ENCODE data around the gene PITPNB. TPM values are rescaled to one million over a fixed set of nuclear protein-coding genes. Genes with fewer than 3 reads are reported as not detected.

The PITPNB gene
- total RNA-seq, 5 donors from 2014 or later (not counting 1 experiment from before 2014, with no cell fraction given) = 58.3 to 67.2 (median 65.9) TPM

- Mint-ChIP-seq H3K4me3 (no peak overlapping the region), H3K36me3 (peaks cover 53% of the 10 kb centered on the region), H3K4me1 (no peaks in the 10 kb centered on the region), H3K9me3 (peaks cover 3 to 13% (median 8%) of the 10 kb centered on the region in 3 donors), H3K27ac (no peak overlapping the region), H3K27me3 (no peaks in the 10 kb centered on the region)
- Histone ChIP-seq H3K4me3 (ENCODE audit: control insufficient read depth in 1 of 2, extremely low read depth in 1 of 2, low read length in 1 of 2) (no peak overlapping the region), H3K9me3 (no peaks in the 10 kb centered on the region), H3K4me1 (ENCODE audit: control insufficient read depth in 1 of 2, extremely low read depth in 1 of 2, insufficient read depth in 2 of 2, low read length in 2 of 2) (no peaks in the 10 kb centered on the region), H3K36me3 (ENCODE audit: control insufficient read depth in 2 of 2, extremely low read depth in 1 of 2, insufficient read depth in 1 of 2, low read length in 1 of 2) (peaks cover 0 to 4% of the 10 kb centered on the region in 2 donors), H3K27ac (ENCODE audit: low read length) (no peak overlapping the region), H3K27me3 (replicated peaks in 1 of 2; ENCODE audit: control insufficient read depth in 2 of 2, extremely low read depth in 1 of 2, insufficient read depth in 2 of 2, low read length in 1 of 2) (no peaks in the 10 kb centered on the region)
- ChIA-PET POLR2A (no interaction called here), CTCF (no interaction called here)
- WGBS (ENCODE audit: insufficient coverage) = 95% methylated on average over 6 of the region's 7 CpGs
- ATAC-seq (replicated peaks in 1 of 4) (no peak), DNase-seq (no peak)
These were observed 78.6 kb downstream of the PITPNB start for GRCh38 chr22:27840436-27840835.

GRCh38 chr22:27839057-27839660, 79.9 kb downstream of the PITPNB start:
- 94% methylated on average over 13 of the region's 13 CpGs for WGBS (ENCODE audit: insufficient coverage)
- no peaks in the 10 kb centered on the region for H3K4me1 Mint-ChIP-seq
- H3K9me3 Mint-ChIP-seq = peaks cover 3 to 13% (median 8%) of the 10 kb centered on the region in 3 donors
- Histone ChIP-seq H3K36me3 (ENCODE audit: control insufficient read depth in 2 of 2, extremely low read depth in 1 of 2, insufficient read depth in 1 of 2, low read length in 1 of 2) (no peaks in the 10 kb centered on the region), H3K4me3 (ENCODE audit: control insufficient read depth in 1 of 2, extremely low read depth in 1 of 2, low read length in 1 of 2) (no peak overlapping the region), H3K27ac (ENCODE audit: low read length) (no peak overlapping the region), H3K9me3 (no peaks in the 10 kb centered on the region), H3K27me3 (replicated peaks in 1 of 2; ENCODE audit: control insufficient read depth in 2 of 2, extremely low read depth in 1 of 2, insufficient read depth in 2 of 2, low read length in 1 of 2) (no peaks in the 10 kb centered on the region), H3K4me1 (ENCODE audit: control insufficient read depth in 1 of 2, extremely low read depth in 1 of 2, insufficient read depth in 2 of 2, low read length in 2 of 2) (no peaks in the 10 kb centered on the region)
- no peak for DNase-seq
- POLR2A ChIA-PET = no interaction called here
- no peak overlapping the region for H3K27ac Mint-ChIP-seq
- ATAC-seq (replicated peaks in 1 of 4) = no peak
- CTCF ChIA-PET = no interaction called here
- no peaks in the 10 kb centered on the region for H3K27me3 Mint-ChIP-seq
- H3K4me3 Mint-ChIP-seq = no peak overlapping the region
- H3K36me3 Mint-ChIP-seq = peaks cover 60% of the 10 kb centered on the region

GRCh38 chr22:27836181-27836580, 82.9 kb downstream of the PITPNB start:
- POLR2A ChIA-PET = no interaction called here
- no peaks in the 10 kb centered on the region for H3K27me3 Mint-ChIP-seq
- ATAC-seq (replicated peaks in 1 of 4) (no peak), DNase-seq (no peak)
- peaks cover 6 to 8% of the 10 kb centered on the region in 2 experiments for H3K4me1 ChIP-seq (ENCODE audit: control insufficient read depth in 1 of 2, extremely low read depth in 1 of 2, insufficient read depth in 2 of 2, low read length in 2 of 2)
- peaks cover 13 to 16% (median 16%) of the 10 kb centered on the region in 3 donors for H3K4me1 Mint-ChIP-seq
- H3K4me3 ChIP-seq (ENCODE audit: control insufficient read depth in 1 of 2, extremely low read depth in 1 of 2, low read length in 1 of 2) = no peak overlapping the region
- H3K27me3 ChIP-seq (replicated peaks in 1 of 2; ENCODE audit: control insufficient read depth in 2 of 2, extremely low read depth in 1 of 2, insufficient read depth in 2 of 2, low read length in 1 of 2) = no peaks in the 10 kb centered on the region
- H3K27ac ChIP-seq (ENCODE audit: low read length) = no peak overlapping the region
- peaks cover 3 to 13% (median 8%) of the 10 kb centered on the region in 3 donors for H3K9me3 Mint-ChIP-seq
- H3K36me3 ChIP-seq (ENCODE audit: control insufficient read depth in 2 of 2, extremely low read depth in 1 of 2, insufficient read depth in 1 of 2, low read length in 1 of 2) = no peaks in the 10 kb centered on the region
- H3K36me3 Mint-ChIP-seq = peaks cover 37% of the 10 kb centered on the region
- CTCF ChIA-PET = no interaction called here
- WGBS (ENCODE audit: insufficient coverage) = 51% methylated on average over 6 of the region's 10 CpGs
- no peaks in the 10 kb centered on the region for H3K9me3 ChIP-seq
- H3K27ac Mint-ChIP-seq = no peak overlapping the region
- H3K4me3 Mint-ChIP-seq = no peak overlapping the region

- POLR2A ChIA-PET = no interaction called here
- Mint-ChIP-seq H3K4me3 (no peak overlapping the region), H3K9me3 (peaks cover 3 to 13% (median 8%) of the 10 kb centered on the region in 3 donors), H3K27ac (no peak overlapping the region), H3K36me3 (peaks cover 35% of the 10 kb centered on the region), H3K4me1 (peaks cover 13 to 20% (median 16%) of the 10 kb centered on the region in 3 donors), H3K27me3 (no peaks in the 10 kb centered on the region)
- Histone ChIP-seq H3K4me1 (ENCODE audit: control insufficient read depth in 1 of 2, extremely low read depth in 1 of 2, insufficient read depth in 2 of 2, low read length in 2 of 2) (peaks cover 6 to 8% of the 10 kb centered on the region in 2 experiments), H3K9me3 (no peaks in the 10 kb centered on the region), H3K27ac (ENCODE audit: low read length) (no peak overlapping the region), H3K36me3 (ENCODE audit: control insufficient read depth in 2 of 2, extremely low read depth in 1 of 2, insufficient read depth in 1 of 2, low read length in 1 of 2) (no peaks in the 10 kb centered on the region), H3K4me3 (ENCODE audit: control insufficient read depth in 1 of 2, extremely low read depth in 1 of 2, low read length in 1 of 2) (no peak overlapping the region), H3K27me3 (replicated peaks in 1 of 2; ENCODE audit: control insufficient read depth in 2 of 2, extremely low read depth in 1 of 2, insufficient read depth in 2 of 2, low read length in 1 of 2) (no peaks in the 10 kb centered on the region)
- 82% methylated on average over 3 of the region's 6 CpGs for WGBS (ENCODE audit: insufficient coverage)
- CTCF ChIA-PET = no interaction called here
- DNase-seq (no peak), ATAC-seq (replicated peaks in 1 of 4) (no peak)
These were observed 83.6 kb downstream of the PITPNB start for GRCh38 chr22:27835446-27835845.

DNA sequence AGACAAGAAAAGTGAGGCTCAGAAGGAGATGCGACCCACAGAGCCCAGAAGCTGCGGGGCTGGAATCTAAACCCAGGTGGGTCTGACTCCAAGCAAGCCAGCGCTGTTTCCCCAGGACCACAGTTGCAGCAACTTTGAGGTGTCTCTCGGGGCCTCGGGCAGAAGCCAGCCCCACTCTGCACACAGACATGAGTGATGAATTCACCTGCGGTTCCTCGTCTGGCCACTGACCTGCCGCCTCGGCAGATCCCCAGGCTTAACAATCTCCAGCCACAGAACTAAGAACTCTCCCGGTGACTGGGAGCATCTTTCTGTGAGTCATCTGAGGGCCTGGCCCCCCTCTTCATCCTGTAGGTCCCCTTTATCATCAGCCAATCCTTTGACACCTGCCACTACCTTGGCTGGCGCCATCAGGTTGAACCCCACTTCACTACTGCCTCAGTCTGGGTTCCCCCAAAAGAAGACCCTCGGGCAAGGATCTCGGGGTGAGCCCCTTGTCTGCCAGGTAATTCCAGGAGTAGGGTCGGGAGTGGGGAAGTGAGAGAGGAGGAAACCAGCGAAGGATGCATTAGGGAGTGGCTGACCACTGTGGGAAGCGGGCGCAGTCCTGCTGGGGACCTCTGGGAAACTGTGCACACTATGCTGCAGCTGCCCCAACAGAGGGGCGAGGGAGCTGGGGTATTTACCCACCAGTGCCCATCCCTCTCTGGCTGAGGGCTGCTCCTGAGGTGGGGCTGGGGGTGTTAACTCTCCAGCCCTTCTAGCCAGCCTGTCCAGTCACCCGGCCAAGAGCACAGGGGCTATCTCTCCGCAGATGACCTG, 84.5 kb downstream of the PITPNB start:
- Histone ChIP-seq H3K9me3 (no peaks in the 10 kb centered on the region), H3K27me3 (replicated peaks in 1 of 2; ENCODE audit: control insufficient read depth in 2 of 2, extremely low read depth in 1 of 2, insufficient read depth in 2 of 2, low read length in 1 of 2) (no peaks in the 10 kb centered on the region), H3K4me1 (ENCODE audit: control insufficient read depth in 1 of 2, extremely low read depth in 1 of 2, insufficient read depth in 2 of 2, low read length in 2 of 2) (peaks cover 6 to 8% of the 10 kb centered on the region in 2 experiments), H3K36me3 (ENCODE audit: control insufficient read depth in 2 of 2, extremely low read depth in 1 of 2, insufficient read depth in 1 of 2, low read length in 1 of 2) (no peaks in the 10 kb centered on the region), H3K4me3 (ENCODE audit: control insufficient read depth in 1 of 2, extremely low read depth in 1 of 2, low read length in 1 of 2) (no peak overlapping the region), H3K27ac (ENCODE audit: low read length) (no peak overlapping the region)
- no peak for DNase-seq
- no peak for ATAC-seq (replicated peaks in 1 of 4)
- ChIA-PET POLR2A (no interaction called here), CTCF (no interaction called here)
- peaks cover 28% of the 10 kb centered on the region for H3K36me3 Mint-ChIP-seq
- H3K4me1 Mint-ChIP-seq = peaks cover 13 to 20% (median 16%) of the 10 kb centered on the region in 3 donors
- 94% methylated on average over 18 of the region's 20 CpGs for WGBS (ENCODE audit: insufficient coverage)
- no peak overlapping the region for H3K4me3 Mint-ChIP-seq
- H3K27ac Mint-ChIP-seq = no peak overlapping the region
- no peaks in the 10 kb centered on the region for H3K27me3 Mint-ChIP-seq
- peaks cover 3 to 13% (median 8%) of the 10 kb centered on the region in 3 donors for H3K9me3 Mint-ChIP-seq

DNA sequence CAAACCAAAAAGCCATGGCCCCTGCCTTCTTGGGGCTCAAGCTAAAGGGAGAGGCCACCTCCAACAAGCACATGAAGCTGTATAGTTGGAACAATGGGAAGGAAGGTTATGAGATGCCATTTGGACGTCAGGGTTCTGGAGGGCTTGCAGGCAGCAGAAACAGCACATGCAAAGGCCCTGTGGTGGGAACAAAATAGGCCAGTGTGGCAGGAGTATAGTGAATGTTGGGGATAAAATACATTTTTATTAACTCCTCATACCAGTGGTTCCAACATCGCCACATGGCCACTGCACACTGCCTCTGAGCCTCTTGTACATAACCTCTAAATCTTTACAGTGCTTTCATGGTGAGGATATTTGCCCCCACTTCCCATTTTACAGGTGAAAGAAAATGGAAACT, 85.3 kb downstream of the PITPNB start:
- no peak overlapping the region for H3K27ac Mint-ChIP-seq
- Histone ChIP-seq H3K4me1 (ENCODE audit: control insufficient read depth in 1 of 2, extremely low read depth in 1 of 2, insufficient read depth in 2 of 2, low read length in 2 of 2) (peaks cover 6 to 8% of the 10 kb centered on the region in 2 experiments), H3K27ac (ENCODE audit: low read length) (no peak overlapping the region), H3K4me3 (ENCODE audit: control insufficient read depth in 1 of 2, extremely low read depth in 1 of 2, low read length in 1 of 2) (no peak overlapping the region), H3K27me3 (replicated peaks in 1 of 2; ENCODE audit: control insufficient read depth in 2 of 2, extremely low read depth in 1 of 2, insufficient read depth in 2 of 2, low read length in 1 of 2) (no peaks in the 10 kb centered on the region), H3K9me3 (no peaks in the 10 kb centered on the region), H3K36me3 (ENCODE audit: control insufficient read depth in 2 of 2, extremely low read depth in 1 of 2, insufficient read depth in 1 of 2, low read length in 1 of 2) (no peaks in the 10 kb centered on the region)
- no CpG with 5 or more reads among the region's 2 CpGs for WGBS (ENCODE audit: insufficient coverage)
- CTCF ChIA-PET = no interaction called here
- ATAC-seq (replicated peaks in 1 of 4) (no peak), DNase-seq (no peak)
- POLR2A ChIA-PET = no interaction called here
- H3K36me3 Mint-ChIP-seq = peaks cover 24% of the 10 kb centered on the region
- peaks cover 2 to 12% (median 8%) of the 10 kb centered on the region in 3 donors for H3K9me3 Mint-ChIP-seq
- no peaks in the 10 kb centered on the region for H3K27me3 Mint-ChIP-seq
- H3K4me1 Mint-ChIP-seq = peaks cover 13 to 20% (median 16%) of the 10 kb centered on the region in 3 donors
- no peak overlapping the region for H3K4me3 Mint-ChIP-seq

All from T-cell (primary cell).